HepG2 (cell line): ENCODE measurements around the gene CAPZA2. TPM values are rescaled to one million over a fixed set of nuclear protein-coding genes. Genes with fewer than 3 reads are reported as not detected.

Source experiments
- ARNTL ChIP-seq: sonication (generic); formaldehyde crosslinking; IDR thresholded peaks from 2 replicates; pipeline ENCODE4 v1.4.0; 2020; ENCODE audit warnings: mild to moderate bottlenecking, missing genetic modification reagents
- BHLHE40 ChIP-seq: IDR thresholded peaks from 2 replicates; pipeline ENCODE4 v1.6.1; 2011; ENCODE audit warnings: low read length, improper control_type of control experiment
- CCDC6 ChIP-seq: sonication (generic); formaldehyde crosslinking; IDR thresholded peaks from 2 replicates; pipeline ENCODE4 v1.8.1; 2022; ENCODE audit warnings: mild to moderate bottlenecking, missing genetic modification reagents, moderate library complexity
- FOXK1 ChIP-seq: sonication (generic); formaldehyde crosslinking; IDR thresholded peaks from 2 replicates; pipeline ENCODE4 v1.4.0; 2020; ENCODE audit warnings: low read depth, missing genetic modification reagents, borderline replicate concordance
- HNF4G ChIP-seq, 2 experiments: sonication (generic) in 1 of 2; formaldehyde crosslinking in 1 of 2; IDR thresholded peaks; 2 replicates each; pipeline versions ENCODE4 v1.4.0 to v1.6.1; 2011 to 2020; ENCODE audit warnings: borderline replicate concordance in 2 of 2, low read depth in 2 of 2, mild to moderate bottlenecking in 2 of 2, low read length in 1 of 2, missing genetic modification reagents in 1 of 2, moderate library complexity in 1 of 2
- KLF9 ChIP-seq: IDR thresholded peaks from 2 replicates; pipeline ENCODE4 v1.6.1; 2016; ENCODE audit warnings: low read depth
- NR2F1 ChIP-seq, 2 experiments: fragments of 450-650 bp in 1 of 2; formaldehyde crosslinking in 1 of 2; IDR thresholded peaks; 2 replicates each; pipeline versions ENCODE4 v1.5.0 to v1.6.1; 2016 to 2020; ENCODE audit warnings: mild to moderate bottlenecking in 1 of 2, missing compliant biosample characterization in 1 of 2, missing genetic modification reagents in 1 of 2, moderate library complexity in 1 of 2
- PCBP2 ChIP-seq: fragments of 200-400 bp; formaldehyde crosslinking; optimal IDR thresholded peaks from 2 replicates; pipeline ENCODE3; 2018; ENCODE audit warnings: low read length, low read depth; ENCODE audit not compliant: poor library complexity, severe bottlenecking
- POGZ ChIP-seq: sonication (generic); formaldehyde crosslinking; IDR thresholded peaks from 2 replicates; pipeline ENCODE4 v1.4.0; 2020; ENCODE audit warnings: mild to moderate bottlenecking, missing genetic modification reagents
- POLR2AphosphoS5 ChIP-seq: IDR thresholded peaks from 2 replicates; pipeline ENCODE4 v1.6.1; 2012; ENCODE audit warnings: low read depth, low read length
- POLR2G ChIP-seq: fragments of 200-400 bp; formaldehyde crosslinking; IDR thresholded peaks from 2 replicates; pipeline ENCODE4 v1.6.1; 2018; ENCODE audit warnings: mild to moderate bottlenecking, low read depth, low read length, moderate library complexity
- PRDM10 ChIP-seq: sonication (generic); formaldehyde crosslinking; IDR thresholded peaks from 2 replicates; pipeline ENCODE4 v1.4.0; 2020; ENCODE audit warnings: low read depth, missing genetic modification reagents
- RFXAP ChIP-seq: sonication (generic); formaldehyde crosslinking; IDR thresholded peaks from 2 replicates; pipeline ENCODE4 v1.4.0; 2020; ENCODE audit warnings: missing genetic modification reagents, borderline replicate concordance
- SNRNP70 ChIP-seq: fragments of 200-400 bp; formaldehyde crosslinking; IDR thresholded peaks from 2 replicates; pipeline ENCODE4 v1.6.1; 2017; ENCODE audit warnings: mild to moderate bottlenecking, low read depth, low read length, moderate library complexity
- TBX3 ChIP-seq: fragments of 450-650 bp; IDR thresholded peaks from 2 replicates; pipeline ENCODE4 v1.6.1; 2017; ENCODE audit warnings: antibody characterized with exemption, mild to moderate bottlenecking, inconsistent platforms, borderline replicate concordance
- TCF12 ChIP-seq, 2 experiments: fragments of 450-650 bp in 1 of 2; sonication (generic) in 1 of 2; formaldehyde crosslinking in 1 of 2; IDR thresholded peaks; 2 replicates each; pipeline versions ENCODE4 v1.6.1 to v1.8.0; 2017 to 2022; ENCODE audit warnings: antibody characterized with exemption in 1 of 2, mild to moderate bottlenecking in 1 of 2, missing genetic modification reagents in 1 of 2, moderate library complexity in 1 of 2
- ZNF124 ChIP-seq: sonication (generic); formaldehyde crosslinking; IDR thresholded peaks from 2 replicates; pipeline ENCODE4 v1.4.0; 2020; ENCODE audit warnings: missing genetic modification reagents
- ZNF430 ChIP-seq: sonication (generic); formaldehyde crosslinking; IDR thresholded peaks from 2 replicates; pipeline ENCODE4 v1.9.0; 2021; ENCODE audit warnings: mild to moderate bottlenecking, missing genetic modification reagents
- ZNF510 ChIP-seq: sonication (generic); formaldehyde crosslinking; IDR thresholded peaks from 2 replicates; pipeline ENCODE4 v1.4.0; 2020; ENCODE audit warnings: low read depth, mild to moderate bottlenecking, missing genetic modification reagents
- ZNF761 ChIP-seq: sonication (generic); formaldehyde crosslinking; conservative IDR thresholded peaks from 2 replicates; pipeline ENCODE4 v1.4.0; 2020; ENCODE audit warnings: mild to moderate bottlenecking, missing genetic modification reagents
- ZNF792 ChIP-seq: IDR thresholded peaks from 2 replicates; pipeline ENCODE4 v1.6.1; 2016
- ZSCAN25 ChIP-seq: sonication (generic); formaldehyde crosslinking; IDR thresholded peaks from 2 replicates; pipeline ENCODE4 v1.8.0; 2022; ENCODE audit warnings: mild to moderate bottlenecking, missing genetic modification reagents
- polyA plus RNA-seq, 8 experiments: library from polyadenylated mRNA; depleted of rRNA in 3 of 8; stranded (reverse) in 7 of 8; unstranded in 1 of 8; fragments of >200 nt; fragmentation: Illumina TruSeq in 4 of 8; extraction: Trizol in 4 of 8; gene quantifications; 2 replicates each; pipeline versions ENCODE4 v1.2.1 to v1.2.3, GENCODE V29; 2011 to 2016; ENCODE audit warnings: low read depth in 4 of 8, missing spikeins in 1 of 8, mixed read lengths in 1 of 8; ENCODE audit not compliant: insufficient read depth in 1 of 8
- total RNA-seq, 5 experiments: library from RNA; depleted of rRNA; stranded (reverse); fragments of >200 nt; fragmentation: Illumina TruSeq; extraction: Trizol; gene quantifications; 2 replicates each; pipeline ENCODE4 v1.2.3, GENCODE V29; 2016; ENCODE audit warnings: low read depth in 1 of 5

CAPZA2 gene
- total and polyA plus RNA-seq, 2 of the 13 experiments (the other 11 are each of a cell fraction or from before 2014, with no cell fraction given) = 38.4 to 199 TPM

- TF ChIP-seq RFXAP (CRISPR knock-in tag) (0 out of 2 replicates have a peak, but pooled peaks have one; percentile 56), HNF4G (IDR thresholded peaks at IDR 0.05; ENCODE audit: borderline replicate concordance, low read depth, low read length) (peak; percentile 54), HNF4G (CRISPR knock-in tag; IDR thresholded peaks at IDR 0.05; ENCODE audit: borderline replicate concordance, low read depth) (0 out of 2 replicates have a peak, but pooled peaks have one; percentile 30), POGZ (CRISPR knock-in tag) (0 out of 2 replicates have a peak, but pooled peaks have one; percentile 29), PCBP2 (no peak), ZNF430 (CRISPR knock-in tag) (0 out of 2 replicates have a peak, but pooled peaks have one; percentile 34), CCDC6 (CRISPR knock-in tag) (no peak), ZNF510 (CRISPR knock-in tag) (0 out of 2 replicates have a peak, but pooled peaks have one; percentile 38), POLR2G (peak; percentile 68), ZNF124 (no peak), SNRNP70 (no peak), NR2F1 (CRISPR knock-in tag; IDR thresholded peaks at IDR 0.05) (0 out of 4 replicates have a peak, but pooled peaks of 1 of the 2 experiments have one; percentile 22), ARNTL (0 out of 2 replicates have a peak, but pooled peaks have one; percentile 19), FOXK1 (CRISPR knock-in tag) (peak; percentile 56; the same call in 1 of the 2 replicates), KLF9 (CRISPR knock-in tag) (no peak), ZNF761 (CRISPR knock-in tag) (peak; percentile 52; the same call in 1 of the 2 replicates), ZNF792 (0 out of 2 replicates have a peak, but pooled peaks have one; percentile 20), TBX3 (no peak), POLR2AphosphoS5 (peak; percentile 69), ZSCAN25 (CRISPR knock-in tag) (no peak), BHLHE40 (no peak), PRDM10 (CRISPR knock-in tag) (0 out of 2 replicates have a peak, but pooled peaks have one; percentile 14), TCF12 (IDR thresholded peaks at IDR 0.05) (no peak), TCF12 (CRISPR knock-in tag; IDR thresholded peaks at IDR 0.05) (no peak)
Measured at GRCh38 chr7:116951366-116952292, 89.2 kb downstream of the CAPZA2 start (continued).
